GDM1 (cell line): ENCODE results near the gene SPIN2B.
"Not testable (repeated sequence)": the region's sequence is repeated elsewhere in the genome, so short reads cannot be mapped to it uniquely, and the experiment has no call there.

Source experiments
- DNase-seq: peaks from one replicate; lab custom pipeline; 2025; lab: John Stamatoyannopoulos, UW

SPIN2B gene

DNA sequence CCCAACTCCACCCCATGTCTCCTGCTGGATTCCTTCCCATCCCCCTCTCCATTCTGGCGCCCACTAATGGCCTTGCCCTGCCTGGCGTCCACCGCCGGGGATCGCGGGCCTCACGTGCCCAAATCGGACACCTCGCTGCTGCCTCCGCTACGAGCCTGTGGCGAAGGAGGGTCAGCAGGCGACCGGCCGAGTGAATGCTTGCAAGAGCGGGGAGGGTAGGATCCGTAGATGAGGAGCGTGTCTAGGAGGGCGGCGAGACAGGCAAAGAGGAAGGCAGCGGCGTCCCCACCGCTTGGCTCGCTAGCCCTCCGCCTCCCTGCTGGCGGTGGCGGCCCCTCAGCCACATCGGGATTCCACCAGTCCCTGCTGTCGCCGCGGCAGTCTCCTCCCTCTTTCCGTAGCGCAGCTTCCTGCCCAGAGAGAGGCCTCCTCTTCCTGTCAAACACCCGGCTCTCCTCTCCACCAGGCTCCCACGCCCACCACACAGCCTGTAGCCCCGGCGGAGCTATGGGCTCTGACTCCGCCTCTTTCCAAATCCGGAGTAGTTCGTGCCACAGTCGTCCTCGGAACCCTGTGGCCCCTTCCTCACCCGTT, at the start of gene SPIN2B:
Gene SPIN2B, minus strand, starts transcription at position 387 of the 594 bp plus-strand sequence.
- DNase-seq = peak; percentile 87

DNA sequence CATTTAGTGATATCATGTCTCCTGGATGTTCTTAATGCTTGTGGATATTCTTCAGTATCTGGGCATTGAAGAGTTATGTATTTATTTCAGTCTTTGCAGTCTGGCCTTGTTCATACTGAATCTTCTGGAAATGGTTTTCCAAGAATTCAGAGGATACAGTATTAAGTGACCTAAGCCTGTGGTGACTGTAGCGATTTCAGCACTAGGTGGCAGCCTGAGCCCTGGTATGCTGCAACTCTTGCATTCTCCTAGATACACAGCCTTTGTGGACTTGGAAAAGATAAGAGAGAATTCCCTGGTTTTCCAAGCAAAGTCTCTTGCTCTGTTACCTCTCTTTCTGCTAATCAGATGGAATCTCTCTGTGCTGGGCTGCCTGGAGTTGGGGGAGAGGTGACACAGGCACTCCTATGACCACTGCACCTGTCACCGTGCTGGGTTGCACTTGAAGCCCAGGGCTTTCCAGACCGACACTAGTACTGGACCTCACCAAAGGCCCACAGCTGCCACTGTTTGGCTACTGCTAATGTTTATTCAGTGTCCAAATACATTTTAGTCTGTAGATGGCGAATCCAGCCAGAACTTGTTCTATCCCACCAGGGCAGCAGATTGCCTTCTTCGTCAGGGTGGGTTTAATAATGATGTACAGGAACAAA, 35.2 kb upstream of the SPIN2B start:
- no peak for DNase-seq

DNA sequence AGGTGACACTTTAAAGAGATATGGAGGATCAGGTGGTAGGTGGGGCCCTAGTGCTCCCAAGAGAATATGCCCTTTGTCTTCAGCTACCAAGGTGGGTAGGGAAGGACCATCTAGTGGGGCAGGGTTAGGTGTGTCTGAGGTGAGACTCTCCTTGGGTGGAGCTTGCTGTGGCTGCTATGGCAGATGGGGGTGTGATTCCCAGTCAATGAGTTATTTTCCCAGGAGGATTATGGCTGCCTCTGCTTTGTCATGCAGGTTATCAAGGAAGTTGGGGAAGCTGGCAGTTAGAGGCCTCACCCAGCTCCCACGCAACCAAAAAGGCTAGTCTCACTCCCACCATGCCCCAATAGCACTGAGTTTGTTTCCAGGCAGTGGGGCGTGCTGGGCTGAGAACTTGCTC, 33.8 kb upstream of the SPIN2B start:
- DNase-seq = no peak

DNA sequence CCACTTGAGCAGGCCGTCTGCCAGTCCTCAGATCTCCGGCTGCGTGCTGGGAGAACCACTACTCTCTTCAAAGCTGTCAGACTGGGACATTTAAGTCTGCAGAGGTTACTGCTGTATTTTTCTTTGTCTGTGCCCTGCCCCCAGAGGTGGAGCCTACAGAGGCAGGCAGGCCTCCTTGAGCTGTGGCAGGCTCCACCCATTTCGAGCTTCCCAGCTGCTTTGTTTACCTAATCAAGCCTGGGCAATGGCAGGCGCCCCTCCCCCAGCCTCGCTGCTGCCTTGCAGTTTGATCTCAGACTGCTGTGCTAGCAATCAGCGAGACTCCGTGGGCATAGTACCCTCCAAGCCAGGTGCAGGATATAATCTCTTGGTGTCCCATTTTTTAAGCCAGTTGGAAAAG, 30.9 kb upstream of the SPIN2B start:
- DNase-seq = not testable (repeated sequence)

DNA sequence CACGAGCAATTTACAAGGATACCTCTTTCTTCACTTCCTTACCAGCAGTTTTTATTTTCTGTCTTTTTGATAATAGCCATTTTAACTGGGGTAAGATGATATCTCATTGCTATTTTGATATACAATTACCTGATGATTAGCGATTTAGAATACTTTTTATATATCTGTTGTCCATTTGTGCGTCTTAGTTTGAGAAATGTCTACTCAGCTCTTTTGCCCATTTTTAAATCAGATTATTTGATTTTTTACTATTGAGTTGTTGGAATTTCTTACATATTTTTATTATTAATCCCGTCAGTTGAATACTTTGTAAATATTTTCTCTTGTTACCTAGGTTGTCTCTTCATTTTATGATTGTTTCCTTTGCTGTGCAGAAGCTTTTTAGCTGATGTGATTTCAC, 17.3 kb upstream of the SPIN2B start:
- DNase-seq = no peak

DNA sequence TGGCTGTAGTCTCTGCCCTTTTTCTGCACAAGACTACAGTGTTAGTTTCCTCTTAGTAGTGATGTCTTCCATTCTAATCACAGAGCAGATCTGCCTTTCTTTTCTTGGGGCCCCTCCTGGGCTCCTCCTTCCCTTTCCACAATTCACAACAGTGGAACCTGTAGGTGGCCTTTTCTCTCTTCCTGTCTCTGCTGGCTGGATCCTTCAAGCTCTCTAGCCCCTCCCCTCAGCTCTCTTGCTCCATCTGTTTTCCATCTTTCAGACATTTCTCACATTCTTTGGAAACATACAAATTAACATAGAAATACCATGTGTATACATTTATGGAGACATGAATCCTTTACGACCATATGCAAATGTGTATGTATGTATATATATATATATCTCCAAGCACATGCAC, 16.2 kb upstream of the SPIN2B start:
- DNase-seq = no peak

DNA sequence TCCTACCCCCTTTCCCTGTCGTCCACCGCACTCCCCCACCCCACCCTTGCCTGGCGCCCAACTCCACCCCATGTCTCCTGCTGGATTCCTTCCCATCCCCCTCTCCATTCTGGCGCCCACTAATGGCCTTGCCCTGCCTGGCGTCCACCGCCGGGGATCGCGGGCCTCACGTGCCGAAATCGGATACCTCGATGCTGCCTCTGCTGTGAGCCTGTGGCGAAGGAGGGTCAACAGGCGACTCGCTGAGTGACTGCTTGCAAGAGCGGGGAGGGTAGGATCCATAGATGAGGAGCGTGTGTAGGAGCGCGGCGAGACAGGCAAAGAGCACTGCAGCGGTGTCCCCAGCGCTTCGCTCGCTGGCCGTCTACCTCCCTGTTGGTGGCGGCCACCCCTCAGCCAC, 15.7 kb upstream of the SPIN2B start, which contains the start of gene SPIN2A:
Gene SPIN2A, minus strand, starts transcription at position 325 of the 400 bp plus-strand sequence. CDS start 800 bp downstream, outside the sequence.
- not testable (repeated sequence) for DNase-seq

DNA sequence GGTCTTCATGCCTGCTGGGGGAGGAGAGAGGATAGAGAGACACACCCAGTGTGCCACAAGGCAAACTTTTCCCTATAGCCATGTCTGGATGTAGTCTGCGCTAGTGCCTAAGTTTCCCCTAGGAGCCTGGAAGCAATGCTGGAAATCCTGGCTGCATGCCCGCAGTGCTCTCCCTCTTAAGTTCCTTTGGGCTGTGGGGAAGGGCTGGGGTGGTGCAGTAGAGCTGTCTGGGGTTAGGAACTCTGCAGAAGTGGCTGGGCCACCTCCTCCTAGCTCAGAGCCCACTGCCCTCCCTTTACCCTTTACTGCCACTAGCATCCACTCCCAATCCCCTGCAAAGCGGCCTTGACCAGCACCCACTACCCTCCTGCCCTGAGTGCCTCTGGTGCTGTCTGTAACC, 15.2 kb upstream of the SPIN2B start:
- DNase-seq = not testable (repeated sequence)

DNA sequence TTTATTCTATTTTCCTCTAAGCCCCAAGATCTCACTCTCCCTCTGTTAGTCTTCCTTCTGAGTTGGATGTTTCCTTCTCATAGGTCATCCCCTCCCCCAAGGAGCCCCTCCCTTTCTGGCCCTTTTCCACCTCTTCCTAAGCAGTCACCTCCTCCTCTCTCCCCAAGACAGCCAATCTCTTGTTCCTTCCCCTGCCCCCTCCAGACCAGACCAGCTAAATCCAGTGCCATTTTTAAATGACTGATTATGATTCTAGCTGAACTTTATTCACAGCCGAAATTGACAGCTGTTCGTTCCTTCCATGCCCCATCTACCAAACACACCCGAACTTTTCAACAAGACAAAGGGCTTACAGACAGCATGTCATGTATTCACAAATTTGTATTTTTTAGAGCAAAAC, 13.9 kb upstream of the SPIN2B start:
- DNase-seq = no peak

DNA sequence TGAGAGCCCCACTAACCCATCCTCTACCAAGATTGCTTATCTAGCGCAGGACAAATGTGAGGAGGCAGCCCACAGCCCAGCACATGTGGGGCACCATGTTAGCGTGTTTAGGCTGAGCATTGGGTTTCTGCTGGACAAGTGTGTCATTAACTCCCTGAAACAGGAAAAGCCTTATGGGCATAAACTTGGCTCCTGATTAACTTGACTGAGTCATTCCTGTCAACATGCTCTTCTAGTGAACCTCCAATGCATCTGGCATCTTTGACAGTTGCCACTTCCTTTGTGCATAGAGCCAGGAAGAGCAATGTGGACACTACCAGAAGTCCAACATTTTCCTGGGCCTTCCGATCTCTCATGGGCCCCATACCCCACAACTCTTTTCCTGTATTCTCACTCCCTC, 13.4 kb upstream of the SPIN2B start:
- DNase-seq = no peak

DNA sequence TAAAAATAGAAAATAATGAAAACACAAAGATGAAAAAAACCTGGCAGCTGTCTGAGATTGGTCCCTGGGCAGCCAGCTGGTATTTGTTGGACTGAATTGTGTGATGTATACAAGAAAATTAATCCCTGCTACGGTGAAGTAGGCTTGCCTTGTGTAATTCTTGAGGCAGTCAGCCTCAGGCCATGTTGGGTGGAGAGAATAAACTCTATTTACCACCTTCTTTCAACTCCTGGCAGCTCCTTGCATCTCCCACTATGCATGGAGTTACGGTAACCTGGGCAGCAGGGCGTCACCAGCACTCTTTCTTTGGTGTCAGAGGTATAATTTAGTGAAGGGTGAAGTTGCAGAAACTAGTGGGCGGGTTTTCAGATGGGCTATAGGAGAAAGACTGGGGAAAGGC, 12.4 kb upstream of the SPIN2B start:
- DNase-seq = no peak

DNA sequence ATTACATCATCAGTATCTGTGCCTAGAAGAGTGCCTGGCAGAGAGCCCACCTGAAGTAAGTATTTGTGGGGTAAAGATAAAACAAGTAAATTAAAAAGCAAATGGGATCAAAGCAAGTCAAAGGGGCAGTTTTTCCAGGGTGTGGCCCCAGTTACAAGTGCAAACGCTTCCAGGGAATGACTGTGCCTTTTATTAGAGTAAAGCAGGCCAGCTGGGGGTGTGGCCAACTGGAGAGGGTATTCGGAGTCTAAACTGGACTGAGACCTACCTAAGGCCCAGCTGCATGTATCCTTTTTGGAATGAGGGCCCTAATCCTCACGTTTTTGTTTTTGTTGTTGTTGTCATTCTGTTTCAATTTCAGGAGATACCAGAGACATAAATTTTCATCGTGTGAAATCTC, 11.9 kb upstream of the SPIN2B start:
- not testable (repeated sequence) for DNase-seq

DNA sequence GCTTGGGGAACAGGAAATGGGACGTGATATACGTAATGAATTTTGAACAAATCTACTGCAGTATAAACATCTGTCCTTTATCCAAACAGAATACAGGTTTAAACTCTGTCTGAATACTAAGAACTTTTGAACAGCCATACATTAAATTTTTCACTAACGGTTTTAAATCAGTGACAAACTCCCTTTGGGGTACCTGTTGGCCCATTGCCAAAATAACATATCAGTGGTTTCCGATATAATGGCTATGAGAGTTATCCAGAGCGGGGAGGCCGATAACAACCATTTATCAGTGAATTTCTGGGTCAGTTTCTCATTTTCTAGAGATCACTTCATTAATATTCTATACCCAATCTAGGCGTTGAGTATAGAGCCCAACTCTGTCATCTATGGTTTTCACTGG, 10.7 kb upstream of the SPIN2B start:
- no peak for DNase-seq

DNA sequence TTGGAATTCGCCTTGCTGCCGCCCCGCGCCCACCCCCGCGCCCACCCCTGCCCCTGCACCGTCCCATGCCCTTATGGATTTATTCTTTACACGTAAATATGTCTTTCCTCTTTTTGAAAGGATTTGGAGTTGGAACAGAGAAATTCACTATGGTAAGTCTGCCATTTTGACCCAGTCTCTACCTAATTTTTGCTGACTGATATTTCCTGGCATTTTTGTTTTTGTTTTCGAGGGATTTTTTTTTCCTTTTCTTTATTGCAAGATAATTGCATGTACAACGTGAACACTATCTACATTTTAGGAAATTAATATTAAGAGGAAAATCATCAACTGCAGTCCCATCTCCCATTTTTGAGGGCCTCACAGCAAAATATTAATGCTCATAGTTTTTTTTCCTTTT, 468 bp upstream of the SPIN2B start:
- no peak for DNase-seq

DNA sequence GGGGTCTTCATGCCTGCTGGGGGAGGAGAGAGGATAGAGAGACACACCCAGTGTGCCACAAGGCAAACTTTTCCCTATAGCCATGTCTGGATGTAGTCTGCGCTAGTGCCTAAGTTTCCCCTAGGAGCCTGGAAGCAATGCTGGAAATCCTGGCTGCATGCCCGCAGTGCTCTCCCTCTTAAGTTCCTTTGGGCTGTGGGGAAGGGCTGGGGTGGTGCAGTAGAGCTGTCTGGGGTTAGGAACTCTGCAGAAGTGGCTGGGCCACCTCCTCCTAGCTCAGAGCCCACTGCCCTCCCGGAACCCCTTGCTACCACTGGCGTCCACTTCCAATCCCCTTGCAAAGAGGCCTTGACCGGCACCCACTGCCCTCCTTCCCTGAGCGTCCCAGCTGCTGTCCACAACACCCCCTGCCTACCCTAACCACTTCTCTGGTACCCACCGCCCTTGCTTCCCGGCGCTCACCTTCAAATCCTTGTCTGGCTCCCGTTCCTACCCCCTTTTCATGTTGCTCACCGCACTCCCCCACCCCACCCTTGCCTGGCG, 658 bp downstream of the SPIN2B start:
- not testable (repeated sequence) for DNase-seq

DNA sequence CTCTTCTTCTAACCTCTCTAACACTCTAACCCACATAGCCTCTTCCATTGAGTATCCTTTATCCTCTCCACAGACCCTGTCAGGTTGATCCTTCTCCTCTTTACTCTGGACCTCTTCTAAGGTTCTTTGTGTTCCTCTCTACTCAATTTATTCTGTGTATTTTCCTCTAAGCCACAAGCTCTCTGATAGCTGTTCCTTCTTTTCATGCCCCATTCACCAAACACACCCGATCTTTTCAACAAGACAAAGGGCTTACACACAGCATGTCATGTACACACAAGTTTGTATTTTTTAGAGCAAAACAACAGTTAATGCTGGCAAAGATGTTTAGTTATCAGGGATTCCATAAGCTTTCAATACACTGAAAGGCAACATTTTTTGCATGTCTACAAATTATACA, 1.9 kb downstream of the SPIN2B start:
- DNase-seq = no peak

DNA sequence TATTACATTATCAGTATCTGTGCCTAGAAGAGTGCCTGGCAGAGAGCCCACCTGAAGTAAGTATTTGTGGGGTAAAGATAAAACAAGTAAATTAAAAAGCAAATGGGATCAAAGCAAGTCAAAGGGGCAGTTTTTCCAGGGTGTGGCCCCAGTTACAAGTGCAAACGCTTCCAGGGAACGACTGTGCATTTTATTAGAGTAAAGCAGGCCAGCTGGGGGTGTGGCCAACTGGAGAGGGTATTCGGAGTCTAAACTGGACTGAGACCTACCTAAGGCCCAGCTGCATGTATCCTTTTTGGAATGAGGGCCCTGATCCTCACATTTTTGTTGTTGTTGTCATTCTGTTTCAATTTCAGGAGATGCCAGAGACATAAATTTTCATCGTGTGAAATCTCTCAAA, 3.8 kb downstream of the SPIN2B start:
- not testable (repeated sequence) for DNase-seq

DNA sequence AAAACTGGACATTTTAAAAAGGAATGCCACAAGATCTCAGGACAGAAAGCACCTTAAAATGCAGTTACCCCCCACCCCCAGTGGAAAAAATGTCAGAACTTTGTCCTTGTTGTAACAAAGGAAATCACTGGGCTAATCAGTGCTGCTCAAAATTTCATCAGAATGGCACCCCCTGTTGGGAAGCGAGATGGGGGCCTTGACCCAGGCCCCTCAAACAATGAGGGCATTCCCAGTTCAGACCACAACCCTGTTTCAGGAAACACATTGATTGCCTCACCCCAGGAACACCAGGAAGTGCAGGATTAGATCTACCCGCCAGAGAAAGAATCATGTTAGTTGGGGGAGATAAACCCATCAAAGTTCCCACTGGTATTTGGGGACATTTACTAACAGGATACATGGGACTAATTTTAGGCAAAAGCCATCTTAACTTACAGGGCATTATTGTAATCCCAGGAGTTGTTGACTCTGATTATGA, 16.4 kb downstream of the SPIN2B start:
- DNase-seq = no peak

DNA sequence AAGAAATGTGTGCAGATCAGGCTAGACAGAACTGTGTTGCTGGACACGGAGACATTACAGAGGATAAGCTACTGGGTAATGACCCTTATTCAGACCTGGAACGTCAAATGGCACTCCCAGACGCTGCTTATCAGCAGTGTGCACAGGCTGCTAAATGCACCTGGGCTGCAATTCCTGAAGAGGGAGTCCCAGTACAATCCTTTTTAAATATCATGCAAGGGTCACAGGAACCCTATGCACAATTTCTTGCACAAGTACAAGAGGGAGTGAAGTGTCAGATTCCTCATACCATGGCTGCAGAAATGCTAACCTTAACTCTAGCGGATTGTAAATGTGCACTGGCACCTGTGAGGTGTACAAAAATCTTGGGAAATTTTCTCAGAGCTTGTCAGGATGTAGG, 16.9 kb downstream of the SPIN2B start:
- DNase-seq = no peak

DNA sequence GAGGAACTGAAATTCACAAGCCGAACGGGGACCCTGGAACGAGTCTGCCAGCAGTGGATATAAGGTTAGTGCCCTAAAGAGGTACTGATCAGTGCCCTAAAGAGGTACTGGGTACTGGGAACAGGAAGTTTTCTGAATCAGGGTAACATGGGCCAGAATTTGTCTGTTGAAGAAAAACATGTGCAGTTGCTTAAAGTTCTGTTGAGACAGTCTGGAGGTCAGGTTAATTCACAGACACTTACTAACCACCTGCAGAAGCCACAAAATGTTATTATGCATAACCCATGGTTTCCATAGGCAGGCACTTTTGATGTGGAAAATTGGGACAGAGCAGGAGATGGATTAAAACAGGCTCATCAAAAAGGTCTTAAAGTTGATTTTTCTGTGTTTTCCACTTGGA, 17.9 kb downstream of the SPIN2B start:
- DNase-seq = no peak

DNA sequence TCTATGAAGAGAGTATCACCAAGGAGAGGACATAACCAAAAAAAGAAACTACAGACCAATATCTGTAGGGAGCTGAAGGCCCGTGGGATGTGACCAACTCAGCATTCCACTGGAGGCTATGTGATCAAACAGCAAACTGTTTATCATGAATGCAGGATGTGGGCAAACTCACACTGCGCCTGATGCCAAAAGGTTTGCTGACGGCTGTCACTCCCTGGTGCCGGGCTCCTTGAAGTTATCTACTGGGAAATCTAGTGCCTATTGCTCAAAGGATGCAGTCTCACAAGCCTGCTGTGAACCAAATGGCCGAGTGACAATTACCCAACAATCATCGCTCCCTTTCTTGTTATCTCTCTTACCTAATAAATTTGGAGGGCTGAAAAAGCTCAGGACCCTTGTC, 18.4 kb downstream of the SPIN2B start:
- not testable (repeated sequence) for DNase-seq

DNA sequence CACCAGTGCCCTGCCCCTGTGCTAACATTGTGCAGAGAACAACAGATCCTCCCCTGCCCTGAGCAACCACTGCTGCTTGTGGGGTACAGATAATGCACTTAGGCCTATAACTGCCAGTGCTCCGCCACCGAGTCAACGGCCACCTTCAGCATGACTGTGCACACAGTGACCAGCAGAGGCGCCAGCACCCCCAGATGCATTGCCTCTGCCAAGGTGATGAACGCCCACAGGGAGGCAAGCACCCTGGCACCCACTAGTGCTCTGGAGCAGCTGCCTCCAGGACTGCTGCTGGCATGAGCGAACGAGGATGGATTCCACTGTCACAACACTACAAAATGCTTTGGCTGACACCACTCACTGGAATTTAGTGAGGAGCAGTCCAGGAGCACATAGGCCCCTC, 38.2 kb downstream of the SPIN2B start:
- no peak for DNase-seq

DNA sequence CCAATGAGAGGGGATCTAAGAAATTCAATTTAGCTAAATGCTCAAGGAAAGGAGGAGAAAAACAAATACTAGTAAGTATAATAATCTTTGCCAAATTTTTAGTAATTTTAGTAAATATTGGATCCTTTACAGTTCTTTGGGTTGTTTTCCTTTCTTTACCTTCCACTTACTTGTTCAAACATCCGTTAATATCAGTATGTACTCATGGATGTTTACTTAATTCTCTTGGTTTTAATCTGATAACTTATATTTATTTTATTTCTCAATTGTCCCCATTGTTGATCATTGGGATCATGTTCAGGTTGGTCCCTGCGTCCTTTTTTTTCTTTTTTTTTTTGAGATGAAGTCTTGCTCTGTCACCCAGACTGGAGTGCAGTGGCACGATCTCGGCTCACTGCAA, 46.9 kb downstream of the SPIN2B start:
- no peak for DNase-seq
